Adrenal gland (tissue), 12 donors: Measurements from ENCODE around the gene SLC10A4. TPM values are rescaled to one million over a fixed set of nuclear protein-coding genes. Genes with fewer than 3 reads are reported as not detected.
A peak's percentile ranks its signal among the peaks of the same experiment; 100 is the strongest.

ENCODE experiments used
- DNase-seq, 7 donors: peaks; one replicate each; pipeline ENCODE4 v3.0.0-alpha.2; 2019 to 2020
- H3K27ac ChIP-seq, 5 donors: fragments of 200-600 bp; sonication (generic) in 4 of 5; 1 replicate in 3 of 5; 2 replicates in 2 of 5; pipeline versions ENCODE4 v1.5.1 to v1.8.0; 2016 to 2020; ENCODE audit warnings: mild to moderate bottlenecking in 1 of 5
- H3K27me3 ChIP-seq: fragments of 200-600 bp; 2 replicates; pipeline ENCODE4 v1.8.0; 2021
- H3K36me3 ChIP-seq, 2 donors: fragments of 200-600 bp; replicated peaks in 1 of 2; 1 replicate in 1 of 2; 2 replicates in 1 of 2; pipeline versions ENCODE4 v1.5.1 to v1.8.0; 2018 to 2022
- H3K4me1 ChIP-seq, 2 donors: fragments of 200-600 bp; replicated peaks in 1 of 2; 1 replicate in 1 of 2; 2 replicates in 1 of 2; pipeline versions ENCODE4 v1.5.1 to v1.8.0; 2018 to 2021
- H3K4me3 ChIP-seq, 4 donors: fragments of 200-600 bp; sonication (generic) in 3 of 4; one replicate each; pipeline ENCODE4 v1.5.1; 2016 to 2018
- H3K9me3 ChIP-seq, 3 donors: fragments of 200-600 bp; sonication (generic) in 1 of 3; replicated peaks in 1 of 3; 1 replicate in 2 of 3; 2 replicates in 1 of 3; pipeline versions ENCODE4 v1.5.1 to v1.8.0; 2016 to 2021
- POLR2A ChIP-seq, 2 donors: fragments of 450-650 bp; IDR thresholded peaks; one replicate each; pipeline ENCODE4 v1.6.1; 2017; ENCODE audit warnings: antibody characterized with exemption in 2 of 2, mild to moderate bottlenecking in 2 of 2, moderate library complexity in 1 of 2
- WGBS, 4 donors: extraction: QIAGEN DNeasy Blood & Tissue Kit in 2 of 4; methylation state at CpG; one replicate each; pipeline versions ENCODE4 v1.1.5 to v1.1.7; 2013 to 2017; 5-methylcytosine and 5-hydroxymethylcytosine counted together
- intact Hi-C, 2 donors: fragments of 100-400 bp; cut with DNase I; formaldehyde crosslinking; loops; one replicate each; pipeline versions ENCODE4 v1.14.1 to v1.15.0; 2022 to 2023
- polyA plus RNA-seq, 3 donors: library from polyadenylated mRNA; stranded (reverse); fragments of 200-250 nt in 2 of 3; fragments of 350-450 nt in 1 of 3; fragmentation: Illumina TruSeq in 1 of 3; extraction: RNeasy Lipid Tissue Mini Kit (QIAGEN cat#74804) in 1 of 3; gene quantifications; one replicate each; pipeline ENCODE4 v1.2.3, GENCODE V29; 2013 to 2014
- total RNA-seq, 9 donors: library from RNA; depleted of rRNA in 4 of 9; stranded (reverse); fragments of >200 nt in 4 of 9; fragments of 120-200 nt in 1 of 9; fragmentation: NEBNext Ultra II Directional in 1 of 9; extraction: Animal tissue kit (Norgen Biotek cat#: 25700) in 1 of 9; gene quantifications; one replicate each; pipeline versions ENCODE4 v1.1.0 to v1.2.4, GENCODE V29; 2013 to 2023
- TF ChIP-seq, protein P1 (sequence below), 6 experiments: fragments of 450-650 bp in 4 of 6; fragments of 200-600 bp in 2 of 6; sonication (generic) in 1 of 6; IDR thresholded peaks; 1 replicate in 5 of 6; 2 replicates in 1 of 6; pipeline versions ENCODE4 v1.5.1 to v1.8.0; 2016 to 2021; ENCODE audit warnings: antibody characterized with exemption in 6 of 6, mild to moderate bottlenecking in 2 of 6, moderate library complexity in 1 of 6
- donor health status: healthy with polysubstance abuse.
- donor health status: Bipolar disorder and iron deficiency.
- donor health status: DM: yes; HTN: yes; CAD: no.
- donor health status: DM: no; HTN: no; CAD: no.
- donor health status: DM: no; HTN: no; CAD: no.
- donor health status: DM: yes; HTN: yes; CAD: no.

The SLC10A4 gene
- total and polyA plus RNA-seq, 12 donors, result 0.15 to 3.3 (median 1.9) TPM; not detected in 4

DNA sequence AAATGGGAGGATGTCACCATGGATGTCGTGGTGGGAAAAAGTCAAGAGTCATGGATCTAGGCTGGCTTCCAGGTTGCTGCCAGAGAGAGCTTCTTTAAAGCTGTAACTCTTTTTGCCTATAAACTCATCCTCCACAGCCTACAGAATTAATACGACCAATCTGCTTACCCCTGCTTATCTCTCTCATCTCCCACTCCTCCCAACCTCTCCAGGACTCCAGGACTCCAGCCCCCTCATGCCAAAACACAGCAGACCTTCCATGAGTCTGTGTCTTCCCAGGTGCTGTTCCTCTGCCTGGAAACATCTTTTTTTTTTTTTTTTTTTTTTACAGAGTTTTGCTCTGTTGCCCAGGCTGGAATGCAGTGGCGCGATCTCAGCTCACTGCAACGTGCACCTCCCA lies 15.3 kb upstream of the SLC10A4 start:
- WGBS, 4 donors, result 55 to 74% (median 70%) methylated on average over 4 to 5 of the region's 5 CpGs
- Histone ChIP-seq H3K4me3 (no peak overlapping the region), H3K4me1 (no peaks in the 10 kb centered on the region), H3K27me3 (no peaks in the 10 kb centered on the region), H3K36me3 (no peaks in the 10 kb centered on the region), H3K27ac (no peak overlapping the region), H3K9me3 (no peaks in the 10 kb centered on the region)
- DNase-seq, result no peak
- intact Hi-C loops, result no loop called here
- TF ChIP-seq, protein P1, sequence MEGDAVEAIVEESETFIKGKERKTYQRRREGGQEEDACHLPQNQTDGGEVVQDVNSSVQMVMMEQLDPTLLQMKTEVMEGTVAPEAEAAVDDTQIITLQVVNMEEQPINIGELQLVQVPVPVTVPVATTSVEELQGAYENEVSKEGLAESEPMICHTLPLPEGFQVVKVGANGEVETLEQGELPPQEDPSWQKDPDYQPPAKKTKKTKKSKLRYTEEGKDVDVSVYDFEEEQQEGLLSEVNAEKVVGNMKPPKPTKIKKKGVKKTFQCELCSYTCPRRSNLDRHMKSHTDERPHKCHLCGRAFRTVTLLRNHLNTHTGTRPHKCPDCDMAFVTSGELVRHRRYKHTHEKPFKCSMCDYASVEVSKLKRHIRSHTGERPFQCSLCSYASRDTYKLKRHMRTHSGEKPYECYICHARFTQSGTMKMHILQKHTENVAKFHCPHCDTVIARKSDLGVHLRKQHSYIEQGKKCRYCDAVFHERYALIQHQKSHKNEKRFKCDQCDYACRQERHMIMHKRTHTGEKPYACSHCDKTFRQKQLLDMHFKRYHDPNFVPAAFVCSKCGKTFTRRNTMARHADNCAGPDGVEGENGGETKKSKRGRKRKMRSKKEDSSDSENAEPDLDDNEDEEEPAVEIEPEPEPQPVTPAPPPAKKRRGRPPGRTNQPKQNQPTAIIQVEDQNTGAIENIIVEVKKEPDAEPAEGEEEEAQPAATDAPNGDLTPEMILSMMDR (IDR thresholded peaks at IDR 0.05), result no peak
- no peak for TF ChIP-seq POLR2A (IDR thresholded peaks at IDR 0.05)

DNA sequence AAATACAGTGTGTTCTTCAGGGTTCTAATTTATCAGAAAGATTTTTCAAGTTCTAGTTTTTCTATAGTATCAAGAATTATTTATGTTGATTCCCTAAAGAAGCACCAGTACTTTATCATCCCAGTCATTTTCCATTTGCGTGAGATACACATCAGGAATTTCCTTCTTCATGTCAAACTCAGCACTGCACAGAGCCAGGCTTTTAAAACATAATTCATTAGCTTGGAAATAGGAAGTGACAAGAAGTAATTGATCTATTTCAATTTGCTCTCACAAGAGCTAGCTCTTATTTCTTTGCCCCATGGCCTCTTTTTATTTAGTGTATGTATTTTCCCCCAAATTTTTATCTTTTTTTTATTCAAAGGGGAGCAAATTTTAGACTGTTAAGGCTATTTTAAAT lies 13.0 kb upstream of the SLC10A4 start:
- H3K27ac ChIP-seq, result no peak overlapping the region
- no peaks in the 10 kb centered on the region for H3K9me3 ChIP-seq
- no peaks in the 10 kb centered on the region for H3K27me3 ChIP-seq
- no peak for DNase-seq
- intact Hi-C loops, result no loop called here
- H3K4me1 ChIP-seq, result no peaks in the 10 kb centered on the region
- no peak for TF ChIP-seq POLR2A (IDR thresholded peaks at IDR 0.05)
- TF ChIP-seq, protein P1 (IDR thresholded peaks at IDR 0.05), result no peak
- no peaks in the 10 kb centered on the region for H3K36me3 ChIP-seq
- H3K4me3 ChIP-seq, result no peak overlapping the region
- 55 to 76% (median 66%) methylated on average over 1 of the region's 1 CpG for WGBS, 4 donors

DNA sequence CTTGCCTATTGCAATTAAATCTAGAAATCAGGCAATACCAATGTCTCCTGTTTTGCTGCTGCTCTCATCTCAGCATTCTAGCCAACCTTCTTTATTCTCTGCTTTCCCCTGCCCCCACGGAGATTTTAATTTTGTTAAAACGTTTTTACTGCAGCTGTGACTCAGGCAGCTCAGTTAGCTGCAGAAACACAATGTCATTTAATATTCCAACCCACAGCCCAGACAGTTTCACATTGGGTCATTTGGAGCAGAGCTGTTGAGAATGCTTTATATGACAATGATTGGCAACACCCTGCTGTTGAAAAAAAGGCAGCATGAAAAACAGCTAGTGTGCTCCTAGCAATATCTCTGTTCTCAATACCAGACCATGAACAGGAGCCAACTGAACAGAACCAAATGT lies 12.6 kb upstream of the SLC10A4 start:
- intact Hi-C loops, result no loop called here
- Histone ChIP-seq H3K4me1 (no peaks in the 10 kb centered on the region), H3K9me3 (no peaks in the 10 kb centered on the region), H3K27me3 (no peaks in the 10 kb centered on the region), H3K36me3 (no peaks in the 10 kb centered on the region), H3K27ac (no peak overlapping the region), H3K4me3 (no peak overlapping the region)
- peak in 1 of 7 donors; percentile 58 for DNase-seq
- WGBS, 4 donors, result 18 to 34% (median 30%) methylated on average over 2 of the region's 2 CpGs
- no peak for TF ChIP-seq POLR2A (IDR thresholded peaks at IDR 0.05)
- TF ChIP-seq, protein P1 (IDR thresholded peaks at IDR 0.05), result no peak

DNA sequence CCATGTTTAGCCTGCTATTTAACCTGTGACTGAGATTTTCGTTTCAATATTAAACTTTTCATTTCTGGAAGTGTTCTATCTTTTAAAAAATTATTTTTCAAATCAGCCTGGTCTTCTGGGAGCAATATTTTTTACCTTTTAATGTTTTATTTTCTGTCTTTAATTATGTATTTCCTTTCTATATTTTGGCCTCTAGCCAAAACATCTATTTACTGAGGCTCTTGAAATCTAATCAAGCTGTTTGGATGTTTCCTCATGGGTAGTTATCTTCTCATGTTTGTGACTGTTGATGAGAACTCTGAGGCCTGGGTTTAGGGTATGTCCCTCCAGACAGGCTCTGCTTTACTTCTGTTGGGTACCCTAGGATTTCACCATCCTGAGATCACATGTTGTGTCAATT lies 10.3 kb upstream of the SLC10A4 start:
- no peaks in the 10 kb centered on the region for H3K36me3 ChIP-seq
- no peak overlapping the region for H3K4me3 ChIP-seq
- no peaks in the 10 kb centered on the region for H3K9me3 ChIP-seq
- no peaks in the 10 kb centered on the region for H3K4me1 ChIP-seq
- TF ChIP-seq POLR2A (IDR thresholded peaks at IDR 0.05), result no peak
- TF ChIP-seq, protein P1 (IDR thresholded peaks at IDR 0.05), result no peak
- H3K27me3 ChIP-seq, result no peaks in the 10 kb centered on the region
- intact Hi-C loops, result no loop called here
- WGBS, 4 donors, result 80 to 93% (median 85%) methylated on average over 1 of the region's 1 CpG
- H3K27ac ChIP-seq, result no peak overlapping the region
- no peak for DNase-seq
